SH-SY5Y (cell line): ENCODE results near the gene GLTPD2.

ENCODE experiments used
- GATA2 ChIP-seq: IDR thresholded peaks from 2 replicates; pipeline ENCODE4 v1.6.1; 2011; ENCODE audit warnings: mild to moderate bottlenecking, low read depth, low read length
- GATA3 ChIP-seq: IDR thresholded peaks from 2 replicates; pipeline ENCODE4 v1.6.1; 2011; ENCODE audit warnings: low read depth, mild to moderate bottlenecking, low read length, moderate library complexity

GLTPD2 gene

GRCh38 chr17:4786106-4786511, 2.7 kb upstream of the GLTPD2 start, which contains the start of gene VMO1:
Gene VMO1 (minus strand): TSS chr17:4786364. CDS start chr17:4786352, 12 bp downstream.
- TF ChIP-seq GATA3 (no peak), GATA2 (peak; percentile 73)

GRCh38 chr17:4786516-4786915, 2.2 kb upstream of the GLTPD2 start:
- TF ChIP-seq GATA3 (no peak), GATA2 (no peak)

GRCh38 chr17:4788159-4788806, 481 bp upstream of the GLTPD2 start:
- no peak for TF ChIP-seq GATA2
- TF ChIP-seq GATA3, result no peak

GRCh38 chr17:4789701-4789950, 862 bp downstream of the GLTPD2 start:
- no peak for TF ChIP-seq GATA3
- no peak for TF ChIP-seq GATA2

GRCh38 chr17:4789951-4790704, 1.4 kb downstream of the GLTPD2 start:
- TF ChIP-seq GATA2 (no peak), GATA3 (no peak)

GRCh38 chr17:4790705-4791088, 1.9 kb downstream of the GLTPD2 start:
- TF ChIP-seq GATA2, result no peak
- TF ChIP-seq GATA3, result no peak

- TF ChIP-seq GATA2 (no peak), GATA3 (no peak)
Observed at GRCh38 chr17:4795168-4795567, 6.4 kb downstream of the GLTPD2 start.

DNA sequence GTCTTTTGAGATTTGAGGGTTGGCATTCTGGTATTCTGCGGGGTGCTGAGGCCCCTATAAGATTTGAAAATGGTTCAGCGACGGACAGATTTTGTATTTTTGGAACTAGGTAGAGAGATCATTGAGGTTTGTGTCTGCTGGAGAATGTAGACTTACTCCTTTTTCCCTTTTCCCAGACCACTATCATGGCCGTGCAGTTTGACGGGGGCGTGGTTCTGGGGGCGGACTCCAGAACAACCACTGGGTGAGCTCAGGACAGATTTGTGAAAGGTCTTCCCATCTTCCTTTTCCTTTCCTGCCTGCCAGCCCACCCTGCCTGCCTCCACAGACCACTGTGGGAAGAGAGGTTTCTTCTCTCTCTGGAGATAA, 7.8 kb downstream of the GLTPD2 start:
- TF ChIP-seq GATA2 (no peak), GATA3 (no peak)

DNA sequence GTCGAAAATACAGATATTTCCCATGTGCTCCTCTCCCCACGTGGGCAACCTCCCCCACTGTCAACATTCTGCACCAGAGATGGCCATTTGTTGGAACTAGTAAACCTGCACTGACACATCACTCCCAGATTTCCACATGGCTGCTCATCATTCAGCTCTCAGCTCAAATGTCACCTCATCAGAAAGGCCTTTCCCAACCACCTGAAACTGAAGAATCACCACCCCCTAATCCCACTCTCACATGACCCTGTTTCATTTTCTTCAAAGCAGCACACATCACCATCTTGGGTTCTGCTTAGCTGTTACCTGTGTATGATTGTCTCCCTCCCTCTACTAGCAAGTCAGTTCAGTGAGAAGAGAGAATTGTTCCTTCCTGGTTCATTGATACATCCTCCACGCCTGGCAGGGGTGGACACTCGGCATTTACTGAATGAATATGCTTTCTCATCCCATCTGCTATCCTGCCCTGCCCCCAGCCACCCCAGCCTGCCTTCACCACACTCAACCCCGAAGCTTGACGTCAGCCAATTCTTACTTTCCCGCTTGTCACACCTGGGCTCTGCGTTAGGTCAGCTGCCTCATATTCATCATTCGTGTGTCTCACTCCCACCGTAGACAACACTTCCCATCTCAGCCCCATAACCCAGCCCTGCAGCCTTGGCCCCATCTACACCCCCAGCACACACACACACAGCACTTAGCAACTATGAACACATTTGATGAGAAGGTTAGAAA, 11.9 kb downstream of the GLTPD2 start:
- TF ChIP-seq GATA2 (no peak), GATA3 (no peak)

- TF ChIP-seq GATA3, result no peak
- no peak for TF ChIP-seq GATA2
Observed at GRCh38 chr17:4802228-4802627, 13.5 kb downstream of the GLTPD2 start, which contains the start of gene C17orf114. Gene C17orf114 (minus strand): TSS chr17:4802328.

- TF ChIP-seq GATA2, result no peak
- no peak for TF ChIP-seq GATA3
Observed at GRCh38 chr17:4806456-4806776, 17.7 kb downstream of the GLTPD2 start.

GRCh38 chr17:4806777-4807604, 18.2 kb downstream of the GLTPD2 start, which contains the start of gene PLD2:
Gene PLD2 (plus strand): TSS chr17:4807152. CDS start chr17:4807773, 621 bp downstream.
- TF ChIP-seq GATA3 (no peak), GATA2 (no peak)

GRCh38 chr17:4807605-4808377, 19.0 kb downstream of the GLTPD2 start:
- no peak for TF ChIP-seq GATA3
- TF ChIP-seq GATA2, result no peak

- TF ChIP-seq GATA2 (no peak), GATA3 (no peak)
Observed at GRCh38 chr17:4808378-4808767, 19.6 kb downstream of the GLTPD2 start.
